22Rv1 (cell line): ENCODE results near the gene FGFR3.

Source experiments
- H3K27ac ChIP-seq: fragments of 450-650 bp; 2 replicates; pipeline ENCODE4 v1.5.1; 2017
- ZFX ChIP-seq: fragments of 450-650 bp; IDR thresholded peaks from 2 replicates; pipeline ENCODE4 v1.6.1; 2017; ENCODE audit warnings: antibody characterized with exemption, borderline replicate concordance
- TF ChIP-seq, protein P1 (sequence below): fragments of 450-650 bp; IDR thresholded peaks from 2 replicates; pipeline ENCODE4 v1.5.1; 2017; ENCODE audit warnings: mild to moderate bottlenecking

Gene FGFR3

DNA sequence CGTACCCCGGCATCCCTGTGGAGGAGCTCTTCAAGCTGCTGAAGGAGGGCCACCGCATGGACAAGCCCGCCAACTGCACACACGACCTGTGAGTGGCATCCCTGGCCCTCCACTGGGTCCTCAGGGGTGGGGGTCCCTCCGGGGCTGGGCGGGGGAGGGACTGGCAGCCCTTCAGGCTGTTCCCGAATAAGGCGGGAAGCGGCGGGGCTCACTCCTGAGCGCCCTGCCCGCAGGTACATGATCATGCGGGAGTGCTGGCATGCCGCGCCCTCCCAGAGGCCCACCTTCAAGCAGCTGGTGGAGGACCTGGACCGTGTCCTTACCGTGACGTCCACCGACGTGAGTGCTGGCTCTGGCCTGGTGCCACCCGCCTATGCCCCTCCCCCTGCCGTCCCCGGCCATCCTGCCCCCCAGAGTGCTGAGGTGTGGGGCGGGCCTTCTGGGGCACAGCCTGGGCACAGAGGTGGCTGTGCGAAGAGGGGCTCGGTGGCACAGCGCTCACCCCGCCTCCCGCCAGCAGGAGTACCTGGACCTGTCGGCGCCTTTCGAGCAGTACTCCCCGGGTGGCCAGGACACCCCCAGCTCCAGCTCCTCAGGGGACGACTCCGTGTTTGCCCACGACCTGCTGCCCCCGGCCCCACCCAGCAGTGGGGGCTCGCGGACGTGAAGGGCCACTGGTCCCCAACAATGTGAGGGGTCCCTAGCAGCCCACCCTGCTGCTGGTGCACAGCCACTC is 13.7 kb downstream of the FGFR3 start:
- no peak overlapping the region for H3K27ac ChIP-seq
- TF ChIP-seq ZFX, result no peak
- TF ChIP-seq, protein P1, sequence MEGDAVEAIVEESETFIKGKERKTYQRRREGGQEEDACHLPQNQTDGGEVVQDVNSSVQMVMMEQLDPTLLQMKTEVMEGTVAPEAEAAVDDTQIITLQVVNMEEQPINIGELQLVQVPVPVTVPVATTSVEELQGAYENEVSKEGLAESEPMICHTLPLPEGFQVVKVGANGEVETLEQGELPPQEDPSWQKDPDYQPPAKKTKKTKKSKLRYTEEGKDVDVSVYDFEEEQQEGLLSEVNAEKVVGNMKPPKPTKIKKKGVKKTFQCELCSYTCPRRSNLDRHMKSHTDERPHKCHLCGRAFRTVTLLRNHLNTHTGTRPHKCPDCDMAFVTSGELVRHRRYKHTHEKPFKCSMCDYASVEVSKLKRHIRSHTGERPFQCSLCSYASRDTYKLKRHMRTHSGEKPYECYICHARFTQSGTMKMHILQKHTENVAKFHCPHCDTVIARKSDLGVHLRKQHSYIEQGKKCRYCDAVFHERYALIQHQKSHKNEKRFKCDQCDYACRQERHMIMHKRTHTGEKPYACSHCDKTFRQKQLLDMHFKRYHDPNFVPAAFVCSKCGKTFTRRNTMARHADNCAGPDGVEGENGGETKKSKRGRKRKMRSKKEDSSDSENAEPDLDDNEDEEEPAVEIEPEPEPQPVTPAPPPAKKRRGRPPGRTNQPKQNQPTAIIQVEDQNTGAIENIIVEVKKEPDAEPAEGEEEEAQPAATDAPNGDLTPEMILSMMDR, result no peak

DNA sequence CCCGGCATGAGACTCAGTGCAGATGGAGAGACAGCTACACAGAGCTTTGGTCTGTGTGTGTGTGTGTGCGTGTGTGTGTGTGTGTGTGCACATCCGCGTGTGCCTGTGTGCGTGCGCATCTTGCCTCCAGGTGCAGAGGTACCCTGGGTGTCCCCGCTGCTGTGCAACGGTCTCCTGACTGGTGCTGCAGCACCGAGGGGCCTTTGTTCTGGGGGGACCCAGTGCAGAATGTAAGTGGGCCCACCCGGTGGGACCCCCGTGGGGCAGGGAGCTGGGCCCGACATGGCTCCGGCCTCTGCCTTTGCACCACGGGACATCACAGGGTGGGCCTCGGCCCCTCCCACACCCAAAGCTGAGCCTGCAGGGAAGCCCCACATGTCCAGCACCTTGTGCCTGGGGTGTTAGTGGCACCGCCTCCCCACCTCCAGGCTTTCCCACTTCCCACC is 14.3 kb downstream of the FGFR3 start:
- TF ChIP-seq, protein P1, result no peak
- TF ChIP-seq ZFX, result no peak
- no peak overlapping the region for H3K27ac ChIP-seq

DNA sequence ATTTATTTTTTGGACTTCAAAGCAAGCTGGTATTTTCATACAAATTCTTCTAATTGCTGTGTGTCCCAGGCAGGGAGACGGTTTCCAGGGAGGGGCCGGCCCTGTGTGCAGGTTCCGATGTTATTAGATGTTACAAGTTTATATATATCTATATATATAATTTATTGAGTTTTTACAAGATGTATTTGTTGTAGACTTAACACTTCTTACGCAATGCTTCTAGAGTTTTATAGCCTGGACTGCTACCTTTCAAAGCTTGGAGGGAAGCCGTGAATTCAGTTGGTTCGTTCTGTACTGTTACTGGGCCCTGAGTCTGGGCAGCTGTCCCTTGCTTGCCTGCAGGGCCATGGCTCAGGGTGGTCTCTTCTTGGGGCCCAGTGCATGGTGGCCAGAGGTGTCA is 15.3 kb downstream of the FGFR3 start:
- H3K27ac ChIP-seq, result peak overlapping the region; percentile 46
- TF ChIP-seq ZFX, result no peak
- TF ChIP-seq, protein P1, result no peak

DNA sequence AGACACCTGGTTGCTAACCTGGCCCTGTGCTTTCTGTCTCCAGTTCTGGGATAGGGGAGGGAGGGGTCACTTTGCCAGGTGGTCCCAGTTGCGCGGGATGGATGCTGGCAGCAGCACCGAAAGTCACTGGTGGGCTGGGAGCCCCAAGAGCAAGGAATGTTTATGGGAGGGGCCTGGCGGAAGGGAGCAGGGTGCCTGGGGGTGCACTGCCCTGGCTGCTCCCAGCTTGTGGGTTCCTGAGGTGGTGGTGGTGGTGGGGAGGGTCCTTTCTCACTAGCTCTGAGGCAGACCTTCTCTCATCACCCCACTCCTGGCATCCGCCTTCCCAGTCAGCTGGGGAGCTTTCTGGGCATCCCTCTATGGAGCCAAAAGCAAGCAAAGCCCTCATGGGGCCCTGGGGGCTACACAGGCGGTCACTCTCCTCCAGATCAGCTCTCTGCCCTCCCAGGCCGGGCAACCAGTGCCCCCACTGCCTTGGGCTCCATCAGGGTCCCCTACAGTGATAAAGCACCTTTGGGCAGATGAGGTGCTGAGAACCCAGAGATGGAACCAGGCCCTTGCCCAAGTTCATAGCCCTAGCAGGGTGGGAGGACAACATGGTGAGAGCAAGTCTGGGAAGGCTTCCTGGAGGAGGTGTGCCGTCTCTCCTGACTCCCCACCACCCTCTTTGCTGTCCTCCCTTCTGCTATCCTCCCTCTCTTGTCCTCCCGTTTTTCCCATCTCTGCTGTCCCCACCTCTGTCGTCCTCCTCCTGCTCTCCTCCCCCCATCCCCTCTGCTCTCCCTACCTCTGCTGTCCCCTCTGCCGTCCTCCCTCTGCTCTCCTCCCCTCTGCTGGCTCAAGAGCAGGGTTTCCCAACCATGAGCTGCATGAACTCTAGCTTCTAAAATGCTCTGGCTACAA is 16.0 kb downstream of the FGFR3 start:
- TF ChIP-seq, protein P1, result no peak
- no peak for TF ChIP-seq ZFX
- H3K27ac ChIP-seq, result peak overlapping the region; percentile 46

DNA sequence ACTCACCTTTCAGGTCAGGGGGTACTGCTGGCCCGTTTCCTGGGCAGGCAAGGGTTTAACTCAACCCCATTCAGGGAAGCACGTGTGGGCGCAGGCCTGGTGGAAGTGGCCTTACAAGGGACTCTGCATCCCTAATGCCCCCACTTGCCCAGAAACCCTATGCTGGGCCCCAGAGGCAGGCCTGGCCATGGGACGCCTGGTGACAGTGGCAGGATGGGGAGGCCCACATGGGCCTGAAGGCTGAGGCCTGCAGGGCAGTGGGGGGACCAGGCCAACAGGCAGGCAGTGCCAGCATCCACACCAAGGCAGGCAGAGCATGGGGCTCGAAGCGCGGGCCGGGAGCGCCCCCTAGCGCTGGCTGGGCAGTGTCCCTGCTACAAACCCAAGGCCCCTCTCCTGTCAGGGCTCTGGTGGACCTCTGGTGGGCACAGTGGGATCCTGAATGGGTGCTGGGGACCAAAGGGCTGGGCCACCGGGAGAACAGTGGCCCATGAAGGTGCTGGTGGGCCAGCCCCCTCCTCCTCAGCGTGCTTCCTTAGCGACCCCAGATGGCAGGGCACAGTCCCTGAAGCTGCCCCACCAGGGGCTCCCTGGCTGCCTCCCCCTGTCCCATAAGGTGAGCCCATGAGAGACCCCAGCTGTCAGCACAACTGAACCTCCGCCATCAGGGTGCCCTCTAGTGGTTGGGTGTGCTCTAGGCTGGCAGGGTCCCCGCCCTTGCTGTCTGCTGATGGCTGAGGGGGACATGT is 16.8 kb downstream of the FGFR3 start:
- peak overlapping the region; percentile 22; the same call in 1 of the 2 replicates for H3K27ac ChIP-seq
- TF ChIP-seq, protein P1, result peak; percentile 97
- TF ChIP-seq ZFX, result no peak

DNA sequence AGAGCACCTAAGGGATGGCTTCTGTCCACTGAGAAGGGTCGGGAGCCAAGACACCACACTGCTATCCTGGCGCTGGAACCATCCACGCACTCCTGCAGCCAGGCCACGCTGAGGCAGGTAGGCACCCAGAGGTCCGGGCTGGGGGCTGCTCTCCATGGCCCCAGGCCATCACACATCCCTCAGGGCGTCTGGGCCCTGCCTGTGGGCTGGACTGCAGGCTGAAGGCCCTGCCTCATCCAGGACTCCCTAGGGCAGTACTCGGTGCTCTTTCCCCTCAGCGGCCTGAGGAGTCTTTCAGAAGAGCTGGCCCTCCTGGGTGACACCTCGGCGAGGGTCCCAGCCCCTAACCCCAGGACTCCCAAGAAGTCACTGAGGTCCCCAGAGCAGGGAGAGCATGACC is 17.7 kb downstream of the FGFR3 start:
- TF ChIP-seq ZFX, result no peak
- TF ChIP-seq, protein P1, result no peak
- no peak overlapping the region for H3K27ac ChIP-seq

DNA sequence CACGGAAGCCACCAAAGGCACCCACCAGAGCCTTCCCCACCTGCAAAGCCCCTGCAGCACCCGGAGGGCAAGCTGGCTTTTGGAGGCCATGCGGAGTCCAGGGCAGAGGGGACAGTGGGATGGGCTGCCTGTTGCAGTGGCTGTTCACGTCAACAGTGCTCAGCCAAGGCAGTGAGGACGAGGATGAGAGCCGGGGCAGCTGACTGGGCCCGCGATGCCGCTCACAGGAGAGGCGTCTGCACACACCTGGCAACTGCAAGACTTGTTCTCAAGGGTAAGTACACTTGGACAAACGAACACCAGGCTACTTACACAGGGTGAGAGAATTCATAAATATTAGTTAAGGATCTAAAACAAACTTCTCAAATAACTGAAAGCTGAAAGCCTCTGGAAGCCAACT is 19.6 kb downstream of the FGFR3 start:
- H3K27ac ChIP-seq, result no peak overlapping the region
- no peak for TF ChIP-seq ZFX
- TF ChIP-seq, protein P1, result no peak
